ENCODE results near the gene PRLH.

PRLH gene, protein sequence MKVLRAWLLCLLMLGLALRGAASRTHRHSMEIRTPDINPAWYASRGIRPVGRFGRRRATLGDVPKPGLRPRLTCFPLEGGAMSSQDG

DNA sequence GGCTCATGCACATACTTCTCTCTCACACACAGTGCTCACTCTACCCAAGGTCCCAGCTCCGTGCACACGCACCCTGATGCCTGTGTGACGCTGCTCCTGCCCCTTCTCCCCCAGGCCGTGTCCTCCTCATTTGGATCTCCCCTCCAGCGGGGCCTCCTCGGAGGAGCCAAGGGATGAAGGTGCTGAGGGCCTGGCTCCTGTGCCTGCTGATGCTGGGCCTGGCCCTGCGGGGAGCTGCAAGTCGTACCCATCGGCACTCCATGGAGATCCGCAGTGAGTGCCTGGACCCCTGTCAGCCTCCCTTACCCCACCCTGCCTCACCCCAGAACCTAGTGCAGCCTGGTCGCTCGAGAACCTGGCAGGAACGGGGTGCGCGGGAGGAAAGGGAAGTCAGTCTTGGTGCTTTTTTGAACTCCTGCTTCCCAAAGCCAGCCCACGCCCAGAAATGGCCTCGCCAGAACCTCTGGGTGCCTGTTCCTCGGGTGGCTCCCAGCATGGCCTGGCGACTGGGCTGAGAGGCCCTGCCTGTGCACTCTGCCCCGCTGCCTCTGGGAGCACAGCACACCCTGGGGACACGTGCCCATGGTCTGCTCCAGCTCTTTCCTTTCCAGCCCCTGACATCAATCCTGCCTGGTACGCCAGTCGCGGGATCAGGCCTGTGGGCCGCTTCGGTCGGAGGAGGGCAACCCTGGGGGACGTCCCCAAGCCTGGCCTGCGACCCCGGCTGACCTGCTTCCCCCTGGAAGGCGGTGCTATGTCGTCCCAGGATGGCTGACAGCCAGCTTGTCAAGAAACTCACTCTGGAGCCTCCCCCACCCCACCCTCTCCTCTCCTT, at the start of gene PRLH:
Gene PRLH (plus strand): TSS at position 174 of the 835 bp plus-strand sequence. CDS start 0 bp downstream, at position 174.
- peak in 1 of 58 donors; percentile 10 for DNase-seq

DNA sequence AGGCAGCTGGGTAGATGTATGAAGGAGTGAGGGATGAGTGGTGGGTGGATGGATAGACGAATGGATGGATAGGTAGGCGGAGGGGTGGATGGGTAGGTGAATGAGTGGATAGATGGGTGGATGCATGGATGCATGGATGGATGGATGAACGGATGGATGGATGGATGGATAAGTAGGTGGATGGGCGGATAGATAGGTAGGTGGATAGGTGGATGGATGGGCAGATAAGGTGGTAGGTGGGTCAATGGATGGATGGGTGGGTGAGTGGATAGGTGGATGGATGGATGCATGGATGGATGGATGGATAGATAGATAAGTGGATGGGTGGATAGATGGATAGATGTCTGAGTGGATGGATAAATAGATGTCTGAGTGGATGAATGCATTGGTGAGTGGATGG, 49.2 kb upstream of the PRLH start:
- DNase-seq, result no peak

DNA sequence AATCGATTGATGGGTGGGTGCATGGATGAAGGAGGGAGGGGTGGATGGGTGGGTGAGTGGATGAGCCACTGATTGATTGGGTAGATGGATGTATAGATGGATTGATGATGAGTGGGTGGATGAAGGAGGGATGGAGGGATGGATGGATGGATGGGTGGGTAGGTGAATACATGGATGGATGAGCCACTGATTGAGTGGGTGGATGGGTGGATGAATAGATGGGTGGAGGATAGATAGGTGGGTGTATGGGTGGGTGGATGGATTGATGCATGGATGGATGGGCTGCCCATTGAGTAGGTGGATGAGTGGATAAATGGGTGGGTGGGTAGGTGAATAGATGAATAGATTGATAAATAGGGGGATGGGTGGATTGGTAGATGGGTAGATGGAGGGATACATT, 48.4 kb upstream of the PRLH start:
- DNase-seq, result no peak

DNA sequence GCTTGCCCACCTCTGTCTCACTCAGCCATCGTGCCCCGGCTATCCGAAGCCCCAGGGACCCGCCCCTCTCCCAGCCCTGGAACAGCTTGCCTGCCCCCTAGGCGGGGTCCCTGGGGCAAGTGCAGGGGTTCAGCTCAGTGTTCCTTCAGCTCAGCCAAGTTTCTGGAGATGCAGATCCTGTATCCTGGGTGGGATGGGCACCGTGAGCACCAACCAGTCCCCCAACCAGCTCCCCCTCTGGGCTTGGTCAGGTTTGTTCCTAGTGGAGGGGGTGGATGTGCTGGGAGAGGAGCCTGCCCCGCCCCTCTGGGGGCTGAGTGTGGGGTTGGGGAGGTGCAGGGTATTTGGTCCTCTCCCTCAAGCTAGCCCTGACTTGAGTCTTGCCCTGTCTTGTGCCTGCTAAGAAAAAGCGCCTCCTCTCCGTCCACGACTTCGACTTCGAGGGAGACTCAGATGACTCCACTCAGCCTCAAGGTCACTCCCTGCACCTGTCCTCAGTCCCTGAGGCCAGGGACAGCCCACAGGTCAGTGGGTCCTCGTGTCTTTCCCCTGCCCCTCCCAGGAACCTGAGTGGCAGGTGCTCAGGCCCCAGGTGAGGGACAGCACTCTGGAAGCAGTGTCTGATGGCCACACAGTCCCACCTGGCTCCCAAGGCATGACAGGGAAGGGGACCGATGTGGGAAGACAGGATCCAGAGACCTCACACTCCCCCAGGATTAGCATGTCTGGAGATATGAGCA, 46.7 kb upstream of the PRLH start:
- no peak for DNase-seq

DNA sequence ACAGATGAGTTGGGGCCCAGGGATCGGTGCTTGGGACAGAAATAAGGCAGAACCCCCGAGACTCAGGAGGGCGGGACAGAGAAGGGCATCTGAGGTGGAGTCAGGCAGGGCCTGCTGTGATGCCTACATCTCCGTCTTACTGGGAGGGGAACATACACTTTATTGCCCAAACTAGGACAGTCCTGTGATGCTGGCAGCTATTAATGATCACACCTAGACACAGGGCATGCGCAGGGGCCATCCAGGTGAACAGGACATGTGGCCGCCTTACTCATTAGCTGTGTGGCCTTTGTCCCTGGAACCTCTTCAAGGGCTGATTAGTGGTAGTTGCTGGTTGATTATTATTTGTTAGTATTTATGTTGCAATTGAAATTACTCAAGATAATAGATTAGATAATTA, 46.1 kb upstream of the PRLH start:
- DNase-seq, result no peak

DNA sequence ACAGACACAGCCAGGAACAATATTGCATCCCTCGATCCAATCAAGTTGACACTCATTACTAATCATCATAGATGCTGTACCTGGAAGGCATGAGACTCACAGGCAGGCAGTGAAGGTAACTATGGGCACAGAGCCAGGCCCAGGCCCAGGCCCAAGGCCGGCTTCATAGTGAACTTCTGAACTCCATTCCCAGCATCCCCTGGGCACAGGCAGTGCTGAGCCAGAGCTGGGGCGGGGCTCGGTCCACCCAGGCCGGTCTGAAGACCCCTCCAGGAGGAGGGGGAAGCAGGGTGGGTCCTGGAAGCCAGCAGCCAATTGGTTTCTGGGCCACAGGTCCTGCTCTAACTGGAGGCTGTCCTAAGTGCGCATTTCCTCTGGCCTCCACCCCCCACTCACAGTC, 41.7 kb upstream of the PRLH start:
- no peak for DNase-seq

DNA sequence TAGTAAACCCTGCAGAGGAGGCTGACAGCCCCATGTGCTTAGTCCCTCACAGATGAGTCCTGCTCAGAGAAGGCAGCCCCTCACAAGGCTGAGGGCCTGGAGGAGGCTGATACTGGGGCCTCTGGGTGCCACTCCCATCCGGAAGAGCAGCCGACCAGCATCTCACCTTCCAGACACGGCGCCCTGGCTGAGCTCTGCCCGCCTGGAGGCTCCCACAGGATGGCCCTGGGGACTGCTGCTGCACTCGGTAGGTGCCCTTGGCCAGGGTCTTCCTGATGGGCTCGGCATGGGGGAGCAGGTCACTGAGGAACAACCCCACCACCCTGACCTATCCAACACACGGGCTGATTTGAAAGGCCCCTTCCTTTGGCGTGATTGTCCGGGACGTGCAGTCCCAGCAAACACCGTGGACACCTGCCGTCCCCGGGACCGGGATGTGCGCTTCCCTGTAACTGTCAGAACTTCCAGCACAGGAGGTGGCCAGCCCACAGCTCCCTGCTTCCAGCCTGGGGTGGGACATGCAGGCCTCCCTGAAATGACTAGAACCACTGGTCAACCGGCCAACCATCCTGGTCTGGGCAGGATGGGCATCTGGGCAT, 40.7 kb upstream of the PRLH start:
- no peak for DNase-seq

DNA sequence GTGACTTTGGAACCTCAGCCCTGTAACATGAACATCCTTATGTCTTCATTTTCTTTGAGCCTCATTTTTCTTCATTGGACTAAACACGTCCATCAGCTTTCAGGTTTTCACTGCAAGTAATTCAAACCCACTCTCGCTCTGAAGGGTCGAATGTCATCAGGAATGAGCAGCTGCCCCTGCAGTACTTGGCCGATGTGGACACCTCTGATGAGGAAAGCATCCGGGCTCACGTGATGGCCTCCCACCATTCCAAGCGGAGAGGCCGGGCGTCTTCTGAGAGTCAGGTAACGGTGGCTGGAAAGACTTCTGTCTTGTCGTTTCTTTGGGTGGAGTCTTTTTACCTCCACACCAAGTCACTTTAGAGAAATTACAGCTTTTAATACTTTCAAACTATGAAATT, 39.1 kb upstream of the PRLH start:
- DNase-seq, result no peak

DNA sequence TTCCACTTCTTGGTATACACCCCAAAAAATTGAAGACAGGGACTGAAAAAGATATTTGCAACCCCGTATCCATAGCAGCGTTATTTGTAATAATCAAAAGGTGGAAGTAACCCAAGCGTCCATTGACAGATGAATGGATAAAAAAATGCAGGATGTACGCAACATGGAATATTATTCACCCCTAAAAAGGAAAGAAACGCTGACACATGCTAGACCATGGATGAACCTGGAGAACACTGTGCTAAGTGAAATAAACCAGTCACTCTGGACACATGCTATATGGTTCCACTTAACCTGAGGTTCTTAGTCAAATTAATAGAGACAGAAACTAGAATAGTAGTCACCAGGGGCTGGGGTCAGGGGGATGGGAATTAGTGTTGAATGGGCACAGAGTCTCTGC, 38.6 kb upstream of the PRLH start:
- DNase-seq, result no peak

DNA sequence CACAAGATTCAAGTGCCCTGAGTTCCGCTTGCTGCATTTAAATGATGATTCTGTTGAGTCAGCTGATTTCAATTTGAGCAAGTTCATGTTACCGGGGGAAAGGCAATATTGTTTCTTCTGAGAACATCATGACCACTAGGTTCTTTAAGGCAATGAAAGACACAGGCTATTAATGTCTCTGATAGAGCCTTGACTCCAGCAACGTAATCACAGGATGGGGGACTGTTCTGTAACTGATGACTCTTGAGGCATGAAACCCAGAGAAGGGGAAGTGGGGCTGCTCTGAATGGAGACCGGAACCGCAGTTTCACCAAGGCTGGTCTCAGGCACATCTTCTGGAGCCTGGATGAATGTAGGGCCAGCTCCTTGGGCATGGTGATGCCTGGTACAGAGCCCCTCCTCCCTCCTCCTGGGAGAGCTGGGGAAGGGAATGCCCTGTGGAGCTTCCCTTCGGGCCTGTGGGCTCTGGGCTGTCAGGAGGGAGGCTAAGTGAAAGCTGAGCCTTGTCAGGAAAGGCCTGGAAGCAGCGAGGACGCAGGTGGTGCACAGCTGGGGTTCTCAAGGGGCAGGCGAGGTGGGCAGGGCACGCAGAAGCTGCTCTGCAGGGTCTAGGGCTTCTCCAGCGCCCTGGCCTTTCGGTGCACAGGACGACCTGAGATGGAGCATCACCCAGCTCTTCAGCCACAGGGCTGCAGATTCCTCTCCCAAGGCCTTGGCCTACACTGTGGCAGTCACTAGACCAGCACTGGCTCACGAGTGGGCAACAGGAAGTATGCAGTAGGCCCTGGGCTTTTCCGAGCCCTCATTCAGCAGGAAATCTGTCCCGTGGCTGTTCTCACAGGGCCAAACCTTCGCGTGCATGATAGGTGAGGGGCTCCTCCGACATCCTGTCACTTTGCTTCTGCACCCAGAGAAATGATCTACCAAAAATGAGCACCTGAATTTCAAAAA, 36.6 kb upstream of the PRLH start:
- peak in 4 of 58 donors; percentile 7 to 28 (median 8) for DNase-seq

DNA sequence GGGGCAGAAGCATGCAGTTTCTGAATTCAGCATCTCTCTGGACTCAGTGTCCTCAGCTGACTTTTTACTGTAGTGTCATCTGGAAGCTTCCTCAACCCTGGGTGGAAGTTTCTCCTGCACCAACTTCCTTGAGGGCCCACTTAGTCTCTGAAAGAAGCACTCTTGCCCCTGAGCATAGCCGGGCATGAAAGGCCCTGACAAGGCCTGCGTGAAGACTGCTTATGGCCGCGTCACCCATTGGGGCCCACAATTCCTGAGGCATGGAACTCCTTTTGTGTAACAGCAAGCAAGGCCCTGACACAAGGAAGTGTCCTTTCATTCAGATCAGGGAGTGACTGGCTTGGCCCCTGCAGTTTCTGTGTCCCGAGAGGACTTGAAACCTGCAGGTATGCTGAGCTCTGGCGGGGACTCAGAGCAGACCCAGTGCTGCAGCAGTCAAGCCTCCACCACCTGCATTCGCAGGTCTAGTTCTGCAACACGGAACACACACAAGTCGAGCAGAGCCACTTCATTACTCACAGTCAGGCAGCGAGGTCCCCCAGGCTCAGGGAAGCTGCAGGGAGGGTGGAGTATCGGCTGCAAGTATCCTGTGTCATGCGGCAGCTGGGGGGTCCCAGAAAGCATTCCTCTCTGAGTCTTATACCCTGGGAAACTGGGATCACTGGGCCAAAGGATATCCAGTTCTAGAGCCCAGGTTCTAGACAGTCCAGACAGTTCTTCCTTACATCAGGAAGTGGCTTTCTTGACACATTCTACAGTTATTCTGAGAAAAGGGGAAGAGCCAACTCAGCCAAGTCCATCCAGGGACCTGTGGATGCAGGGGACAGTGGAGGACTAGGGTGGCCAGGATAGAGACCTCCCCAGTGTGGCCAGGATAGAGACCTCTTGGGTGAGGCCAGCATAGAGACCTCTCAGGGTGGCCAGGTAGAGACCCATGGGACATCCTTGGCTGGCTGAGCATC, 35.6 kb upstream of the PRLH start:
- no peak for DNase-seq

DNA sequence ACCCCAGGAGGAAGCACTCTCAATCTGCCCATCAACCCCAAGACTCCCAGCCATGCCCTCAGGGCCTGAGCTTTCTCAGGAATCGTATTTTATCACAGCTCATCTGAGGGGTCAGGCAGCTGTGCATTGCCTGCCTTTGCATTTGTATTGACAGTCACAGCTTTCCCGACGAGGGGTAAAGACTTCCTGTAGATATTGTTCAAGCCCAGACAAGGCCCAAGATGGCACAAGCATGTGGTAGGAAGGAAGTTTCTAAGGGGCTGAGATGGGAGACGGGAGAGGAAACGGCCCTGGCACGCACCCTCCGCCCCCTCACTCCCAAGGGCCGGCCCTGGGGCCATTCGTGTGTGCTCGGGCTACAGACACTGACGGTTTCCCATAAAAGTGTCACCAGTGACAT, 34.2 kb upstream of the PRLH start:
- DNase-seq, result no peak

DNA sequence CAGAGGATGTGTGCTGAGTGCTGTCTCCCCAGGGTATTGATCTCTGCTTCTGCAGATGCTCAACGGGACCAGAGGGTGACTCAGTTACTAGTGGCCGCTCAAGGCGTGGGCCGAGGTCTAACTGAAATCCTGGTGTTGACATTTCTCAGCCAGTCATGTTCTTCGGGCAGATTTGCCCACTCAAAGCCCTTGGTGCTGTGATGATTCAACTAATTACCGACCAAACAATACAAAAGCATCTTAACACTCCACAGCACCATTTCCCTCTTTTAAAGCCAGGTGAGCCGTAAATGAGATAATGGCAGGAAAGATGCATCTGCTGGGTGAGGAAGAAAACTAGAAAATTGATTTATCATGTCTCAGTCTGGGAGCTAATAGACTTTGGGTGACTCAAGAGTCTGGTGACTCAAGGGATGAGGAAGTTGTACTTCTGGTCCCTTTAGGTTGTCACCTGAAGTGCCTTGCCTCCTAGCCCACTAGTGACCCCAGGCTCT, 32.7 kb upstream of the PRLH start:
- DNase-seq, result no peak

DNA sequence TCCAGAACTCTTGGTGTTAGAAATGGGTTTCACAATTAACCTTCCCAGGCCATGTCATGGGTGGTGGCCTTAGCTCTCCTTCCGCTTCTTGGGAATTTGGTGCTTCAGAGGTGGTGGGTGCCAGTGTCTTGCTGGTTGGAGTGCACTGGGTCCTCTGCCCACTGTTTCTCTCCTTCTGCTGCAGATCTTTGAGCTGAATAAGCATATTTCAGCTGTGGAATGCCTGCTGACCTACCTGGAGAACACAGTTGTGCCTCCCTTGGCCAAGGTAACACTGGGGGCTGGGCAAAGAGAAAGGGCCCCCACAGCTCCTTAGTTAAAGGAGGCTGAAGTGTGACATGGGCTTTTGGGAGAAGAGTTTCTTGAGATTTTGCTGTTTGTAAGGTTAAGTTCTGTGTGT, 32.0 kb upstream of the PRLH start:
- no peak for DNase-seq

DNA sequence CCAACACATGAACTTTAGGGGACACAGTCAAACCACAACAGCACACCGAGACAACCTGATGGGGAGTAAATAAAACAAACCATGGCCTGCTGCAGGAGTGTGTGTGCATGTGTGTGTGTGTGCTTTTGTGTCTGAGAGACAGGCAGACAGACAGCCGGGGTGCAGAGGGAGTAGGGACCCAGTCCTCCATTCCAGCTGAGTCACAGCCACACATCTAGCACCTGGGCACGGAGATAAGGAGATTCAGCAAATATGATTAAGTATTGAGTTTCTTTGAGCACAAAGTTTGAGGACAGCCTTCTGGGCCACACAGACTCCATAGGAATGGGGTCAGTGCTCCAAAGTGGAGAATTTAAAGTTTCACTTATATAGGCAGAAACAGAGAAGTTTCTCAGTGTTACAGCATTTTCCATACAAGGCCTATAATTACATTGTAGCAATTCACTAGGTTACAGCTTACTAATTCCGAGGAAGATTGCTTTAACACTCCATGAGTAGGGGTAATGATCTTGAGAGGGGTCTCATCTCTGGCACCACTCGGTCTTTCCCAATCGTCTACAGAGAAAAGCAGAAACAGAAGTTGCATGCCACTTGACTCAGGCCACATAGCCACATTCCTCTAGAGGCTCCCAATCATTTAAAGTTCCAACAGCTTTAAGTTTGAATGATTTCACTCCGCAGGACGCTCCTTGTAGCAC, 30.8 kb upstream of the PRLH start:
- DNase-seq, result no peak

DNA sequence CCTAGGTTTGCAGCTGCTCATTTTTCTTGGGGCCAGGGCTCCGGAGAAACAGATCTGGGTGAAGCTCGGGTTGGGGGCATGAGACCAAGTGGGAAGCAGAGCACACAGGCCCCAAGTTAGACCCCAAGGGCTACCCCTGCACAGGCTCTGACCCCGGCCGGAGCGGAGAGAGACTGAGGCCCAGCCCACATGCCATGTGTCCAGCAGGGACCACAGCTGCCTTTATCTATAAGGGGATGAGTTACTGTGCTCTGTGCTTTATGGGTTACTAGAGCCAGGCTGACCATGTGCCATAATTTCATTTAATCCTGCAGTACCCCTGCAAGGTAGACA, 30.3 kb upstream of the PRLH start:
- no peak for DNase-seq

DNA sequence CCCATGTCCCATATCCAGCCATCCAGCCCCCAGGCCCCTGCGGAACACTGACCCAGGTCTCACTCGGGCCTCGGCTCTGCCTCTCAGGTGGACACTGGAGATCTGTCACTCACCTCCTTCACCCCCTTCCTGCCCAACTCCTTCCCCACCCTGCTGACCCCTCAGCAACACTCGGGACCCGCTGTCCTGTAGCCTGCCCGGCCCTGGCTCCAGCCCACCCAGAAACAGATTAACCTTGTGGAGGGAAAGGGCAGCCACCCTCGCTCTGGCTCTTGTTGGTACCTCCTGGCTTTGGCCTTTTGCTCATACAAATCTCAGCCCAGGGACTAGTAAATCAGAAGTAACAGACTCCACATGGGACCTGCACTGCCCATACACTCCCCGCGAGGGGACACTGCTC, 29.8 kb upstream of the PRLH start:
- DNase-seq, result no peak

DNA sequence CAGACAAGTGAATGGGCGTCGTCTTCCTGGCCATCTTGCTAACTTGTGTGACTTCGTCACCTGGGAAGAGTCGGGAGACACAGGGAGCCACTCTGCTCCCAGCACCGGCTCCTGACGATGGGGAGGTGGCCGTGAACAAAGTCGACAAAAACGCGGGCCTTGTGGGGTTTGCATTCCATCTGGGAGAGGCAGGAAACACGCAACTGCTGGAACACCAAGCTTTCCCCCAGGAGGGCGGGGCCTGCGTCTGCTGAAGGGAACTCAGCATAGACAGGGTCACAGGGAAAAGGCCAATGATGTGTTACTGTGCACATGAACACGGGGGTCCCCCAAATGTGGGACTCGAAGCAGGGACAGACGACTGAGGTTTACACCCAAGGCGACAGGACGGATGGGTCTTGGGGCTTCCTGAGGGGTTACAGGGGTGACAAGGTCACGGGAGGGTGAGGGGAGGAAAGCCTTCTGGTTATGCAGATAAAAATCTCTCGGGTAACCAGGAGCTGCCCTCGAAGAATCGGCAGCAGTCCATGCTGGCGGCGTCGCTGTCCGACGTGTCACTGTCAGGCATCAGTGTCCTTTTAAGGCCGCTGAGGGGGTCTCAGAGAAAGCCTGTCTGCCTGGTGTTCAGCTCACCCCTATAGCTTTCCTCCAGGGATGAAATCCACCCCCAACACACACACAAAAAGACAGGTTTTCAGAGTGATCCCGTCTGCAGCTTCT, 28.2 kb upstream of the PRLH start:
- DNase-seq, result no peak
